IMR-90 (cell line): Measurements from ENCODE around the gene TMEM213. TPM values are rescaled to one million over a fixed set of nuclear protein-coding genes. Genes with fewer than 3 reads are reported as not detected.

Experiments used
- ATAC-seq: fragments of 200-7000 bp; cut with Tn5 transposase; 2 replicates; pipeline ENCODE4 v1.9.1; 2020; ENCODE audit warnings: low read depth, mild to moderate bottlenecking, moderate library complexity
- BruUV-seq: library from RNA; stranded (reverse); fragments of 400-500 nt; replicated peaks from 2 replicates; lab custom pipeline; 2021; lab: Mats Ljungman, UMichigan
- CTCF ChIA-PET: fragments of 300-600 bp; formaldehyde crosslinking; extraction: SDS; loops from one replicate; lab custom pipeline; 2021; ENCODE audit warnings: antibody characterized with exemption; lab: Yijun Ruan, JAX
- POLR2A ChIA-PET: fragments of 300-600 bp; sonication (Branson Sonifier 250); formaldehyde crosslinking; loops from one replicate; lab custom pipeline; 2022; ENCODE audit warnings: antibody characterized with exemption; ENCODE audit not compliant: unreplicated experiment; lab: Charles Lee
- DNase-seq: peaks from one replicate; pipeline ENCODE4 v3.0.0; 2013
- H2AFZ ChIP-seq: replicated peaks from 2 replicates; pipeline ENCODE3; 2013; ENCODE audit warnings: low read length, mild to moderate bottlenecking; ENCODE audit not compliant: poor library complexity
- H2AK5ac ChIP-seq: 2 replicates; pipeline ENCODE4 v1.6.1; 2013; ENCODE audit warnings: low read depth, low read length, inconsistent platforms
- H2AK9ac ChIP-seq: replicated peaks from 2 replicates; pipeline ENCODE3; 2013; ENCODE audit warnings: mild to moderate bottlenecking, low read depth, low read length, moderate library complexity; ENCODE audit not compliant: poor library complexity
- H2BK120ac ChIP-seq: 2 replicates; pipeline ENCODE4 v1.6.1; 2013; ENCODE audit warnings: low read depth, low read length, inconsistent platforms
- H2BK15ac ChIP-seq: 3 replicates; pipeline ENCODE4 v1.6.1; 2013; ENCODE audit warnings: low read depth, low read length, inconsistent platforms
- H2BK20ac ChIP-seq: 2 replicates; pipeline ENCODE4 v1.6.1; 2013; ENCODE audit warnings: low read depth, mild to moderate bottlenecking, inconsistent platforms, low read length, moderate library complexity
- H2BK5ac ChIP-seq: 2 replicates; pipeline ENCODE4 v1.6.1; 2013; ENCODE audit warnings: mild to moderate bottlenecking, low read depth, low read length, inconsistent platforms; ENCODE audit not compliant: poor library complexity, severe bottlenecking
- H3K14ac ChIP-seq: replicated peaks from 2 replicates; pipeline ENCODE4 v1.6.1; 2013; ENCODE audit warnings: low read depth, low read length, inconsistent platforms
- H3K18ac ChIP-seq: 2 replicates; pipeline ENCODE4 v1.6.1; 2013; ENCODE audit warnings: low read depth, low read length, control low read depth
- H3K23ac ChIP-seq: 2 replicates; pipeline ENCODE4 v1.6.1; 2013; ENCODE audit warnings: low read depth, low read length, inconsistent platforms
- H3K27ac ChIP-seq: 2 replicates; pipeline ENCODE4 v1.5.1; 2013; ENCODE audit warnings: mild to moderate bottlenecking, control low read depth, low read length; ENCODE audit not compliant: insufficient read depth
- H3K27me3 ChIP-seq: 2 replicates; pipeline ENCODE4 v1.6.1; 2013; ENCODE audit warnings: low read length; ENCODE audit not compliant: control insufficient read depth, insufficient read depth
- H3K36me3 ChIP-seq: 2 replicates; pipeline ENCODE4 v1.6.1; 2013; ENCODE audit warnings: low read length, mixed read lengths; ENCODE audit not compliant: control insufficient read depth, insufficient read depth
- H3K4ac ChIP-seq: 2 replicates; pipeline ENCODE4 v1.6.1; 2013; ENCODE audit warnings: low read depth, low read length, inconsistent platforms
- H3K4me1 ChIP-seq: 2 replicates; pipeline ENCODE4 v1.6.1; 2013; ENCODE audit warnings: low read length, mixed read lengths; ENCODE audit not compliant: control insufficient read depth, insufficient read depth
- H3K4me2 ChIP-seq: 2 replicates; pipeline ENCODE4 v1.6.1; 2013; ENCODE audit warnings: low read depth, mild to moderate bottlenecking, control low read depth, low read length, moderate library complexity
- H3K4me3 ChIP-seq: 2 replicates; pipeline ENCODE4 v1.5.1; 2013; ENCODE audit warnings: low read depth, mild to moderate bottlenecking, control low read depth, low read length, moderate library complexity; ENCODE audit not compliant: insufficient read depth
- H3K56ac ChIP-seq: 2 replicates; pipeline ENCODE4 v1.6.1; 2013; ENCODE audit warnings: low read length, inconsistent platforms; ENCODE audit not compliant: insufficient read depth; ENCODE audit errors: extremely low read depth
- H3K79me1 ChIP-seq, 2 experiments: 2 replicates each; pipeline ENCODE4 v1.6.1; 2013; ENCODE audit warnings: low read length in 2 of 2, inconsistent platforms in 1 of 2, low read depth in 1 of 2
- H3K9ac ChIP-seq: 2 replicates; pipeline ENCODE4 v1.6.1; 2013; ENCODE audit warnings: low read depth, low read length, control low read depth
- H3K9me1 ChIP-seq: 2 replicates; pipeline ENCODE4 v1.6.1; 2013; ENCODE audit warnings: low read length, inconsistent platforms; ENCODE audit not compliant: insufficient read depth
- H3K9me3 ChIP-seq: 2 replicates; pipeline ENCODE4 v1.6.1; 2013; ENCODE audit warnings: low read length; ENCODE audit not compliant: control insufficient read depth, insufficient read depth
- H4K20me1 ChIP-seq: 2 replicates; pipeline ENCODE4 v1.6.1; 2013; ENCODE audit warnings: low read length, inconsistent platforms; ENCODE audit not compliant: insufficient read depth
- H4K5ac ChIP-seq: 2 replicates; pipeline ENCODE4 v1.6.1; 2013; ENCODE audit warnings: mild to moderate bottlenecking, low read depth, low read length, control low read depth
- H4K8ac ChIP-seq, 2 experiments: 2 replicates each; pipeline ENCODE4 v1.6.1; 2013; ENCODE audit warnings: low read depth in 2 of 2, low read length in 2 of 2, control low read depth in 1 of 2, inconsistent platforms in 1 of 2
- H4K91ac ChIP-seq: 2 replicates; pipeline ENCODE4 v1.6.1; 2013; ENCODE audit warnings: low read depth, low read length, inconsistent platforms; ENCODE audit not compliant: insufficient read depth
- CEBPB ChIP-seq: IDR thresholded peaks from 2 replicates; pipeline ENCODE4 v1.6.1; 2012; ENCODE audit warnings: low read depth, low read length, improper control_type of control experiment
- CHD1 ChIP-seq: IDR thresholded peaks from 2 replicates; pipeline ENCODE4 v1.6.1; 2012; ENCODE audit warnings: low read depth, low read length, improper control_type of control experiment
- FOS ChIP-seq: fragments of 150-350 bp; IDR thresholded peaks from 2 replicates; pipeline ENCODE4 v1.6.1; 2016; ENCODE audit warnings: low read depth, low read length
- MAFK ChIP-seq: IDR thresholded peaks from 2 replicates; pipeline ENCODE4 v1.6.1; 2012; ENCODE audit warnings: low read depth, low read length, improper control_type of control experiment
- MAZ ChIP-seq: IDR thresholded peaks from 2 replicates; pipeline ENCODE4 v1.6.1; 2012; ENCODE audit warnings: low read depth, mild to moderate bottlenecking, low read length, improper control_type of control experiment, moderate library complexity, borderline replicate concordance
- MXI1 ChIP-seq: IDR thresholded peaks from 2 replicates; pipeline ENCODE4 v1.6.1; 2012; ENCODE audit warnings: low read depth, mild to moderate bottlenecking, low read length, moderate library complexity, borderline replicate concordance
- NFE2L2 ChIP-seq: fragments of 150-350 bp; IDR thresholded peaks from 2 replicates; pipeline ENCODE4 v1.6.1; 2016; ENCODE audit warnings: low read depth, mild to moderate bottlenecking, low read length
- POLR2A ChIP-seq: IDR thresholded peaks from 2 replicates; pipeline ENCODE4 v1.6.1; 2012; ENCODE audit warnings: mild to moderate bottlenecking, low read depth, low read length
- RAD21 ChIP-seq: IDR thresholded peaks from 2 replicates; pipeline ENCODE4 v1.6.1; 2012; ENCODE audit warnings: low read length, improper control_type of control experiment
- RCOR1 ChIP-seq: IDR thresholded peaks from 2 replicates; pipeline ENCODE4 v1.6.1; 2012; ENCODE audit warnings: mild to moderate bottlenecking, low read length, improper control_type of control experiment; ENCODE audit not compliant: insufficient replicate concordance
- SMC3 ChIP-seq: fragments of 150-350 bp; IDR thresholded peaks from 2 replicates; pipeline ENCODE4 v1.6.1; 2016; ENCODE audit warnings: low read depth, mild to moderate bottlenecking, antibody characterized with exemption, low read length, moderate library complexity
- WGBS, 2 experiments: methylation state at CpG; one replicate each; pipeline versions ENCODE4 v1.1.5 to v1.1.7; 2013; ENCODE audit warnings: missing lambda C conversion rate in 2 of 2; ENCODE audit not compliant: insufficient read length in 1 of 2; ENCODE audit errors: extremely low coverage in 2 of 2; 5-methylcytosine and 5-hydroxymethylcytosine counted together
- dilution Hi-C: fragments of 300-500 bp; cut with HindIII; formaldehyde crosslinking; loops from one replicate; pipeline ENCODE4 v1.14.3; 2018; ENCODE audit warnings: low sequenced_read_pairs; ENCODE audit not compliant: unreplicated experiment
- in situ Hi-C: fragments of 300-500 bp; cut with MboI; formaldehyde crosslinking; loops from 3 replicates; pipeline ENCODE4 v1.14.3; 2019; ENCODE audit warnings: low sequenced_read_pairs, inconsistent platforms, mixed read lengths
- intact Hi-C: fragments of 100-400 bp; cut with micrococcal nuclease; formaldehyde crosslinking; loops from 2 replicates; pipeline ENCODE4 v1.10.0; 2022
- polyA plus RNA-seq, 3 experiments: library from polyadenylated mRNA; depleted of rRNA; stranded (reverse); fragments of >200 nt; gene quantifications; 2 replicates each; pipeline ENCODE4 v1.2.3, GENCODE V29; 2012; ENCODE audit warnings: low replicate concordance in 1 of 3
- total RNA-seq: library from RNA; depleted of rRNA; stranded (reverse); fragments of >200 nt; gene quantifications from 2 replicates; pipeline ENCODE4 v1.2.3, GENCODE V29; 2012
- TF ChIP-seq, protein P1 (sequence below): conservative IDR thresholded peaks from 2 replicates; pipeline ENCODE4 v1.5.1; 2012; ENCODE audit warnings: mild to moderate bottlenecking, low read depth, low read length, improper control_type of control experiment

The TMEM213 gene
- total and polyA plus RNA-seq, 2 of the 4 experiments (the other 2 are of a cell fraction) = not detected

DNA sequence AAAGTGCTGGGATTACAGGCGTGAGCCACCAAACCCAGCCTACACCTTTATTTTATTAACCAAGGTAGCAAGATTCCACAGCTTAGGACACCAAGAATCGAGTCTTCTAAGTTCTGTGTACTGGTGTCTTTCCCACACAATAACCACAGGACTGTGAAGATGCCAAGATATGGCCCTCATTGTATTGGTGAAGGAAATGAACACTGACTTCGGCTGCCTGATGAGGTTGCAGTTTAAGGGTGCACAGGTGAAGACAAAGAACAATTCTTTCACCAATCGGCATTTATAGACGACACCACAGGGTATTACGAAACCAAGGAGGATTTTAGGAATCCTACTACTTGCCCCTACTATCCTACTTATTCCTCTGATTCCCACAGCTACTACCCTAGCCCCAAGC lies 49.1 kb upstream of the TMEM213 start:
- Histone ChIP-seq H3K4me2 (no peak overlapping the region), H4K91ac (no peak overlapping the region), H2BK15ac (no peak overlapping the region), H4K8ac (no peak overlapping the region), H3K9ac (no peak overlapping the region), H3K4me1 (no peaks in the 10 kb centered on the region), H3K27ac (no peak overlapping the region), H2AK5ac (no peak overlapping the region), H2BK120ac (no peak overlapping the region), H3K23ac (no peak overlapping the region), H3K79me1 (no peaks in the 10 kb centered on the region), H3K4me3 (no peak overlapping the region), H2BK5ac (no peak overlapping the region), H3K56ac (no peak overlapping the region), H3K18ac (no peak overlapping the region), H3K4ac (no peak overlapping the region), H4K20me1 (no peaks in the 10 kb centered on the region), H3K36me3 (no peaks in the 10 kb centered on the region), H3K9me3 (no peaks in the 10 kb centered on the region), H2AFZ (no peak overlapping the region), H2BK20ac (no peak overlapping the region), H3K27me3 (peaks cover 7% of the 10 kb centered on the region), H3K9me1 (no peaks in the 10 kb centered on the region), H4K5ac (no peak overlapping the region), H3K14ac (no peak overlapping the region), H2AK9ac (no peak overlapping the region)
- ChIA-PET CTCF (interaction anchor here (1.1 kb wide), 1 partner anchor 10 kb away, joined by 3 read pairs; no protein-coding TSS in a partner anchor), POLR2A (no interaction called here)
- intact Hi-C loops (no loop called here), dilution Hi-C loops (no loop called here), in situ Hi-C loops (loop anchor here (25.0 kb wide), 1 partner anchor 1136 kb away; no protein-coding TSS in a partner anchor)
- TF ChIP-seq MAFK (no peak), RCOR1 (no peak), POLR2A (no peak), FOS (no peak), CEBPB (no peak), SMC3 (no peak), RAD21 (no peak), NFE2L2 (no peak), MAZ (no peak), MXI1 (no peak), CHD1 (no peak)
- TF ChIP-seq, protein P1, sequence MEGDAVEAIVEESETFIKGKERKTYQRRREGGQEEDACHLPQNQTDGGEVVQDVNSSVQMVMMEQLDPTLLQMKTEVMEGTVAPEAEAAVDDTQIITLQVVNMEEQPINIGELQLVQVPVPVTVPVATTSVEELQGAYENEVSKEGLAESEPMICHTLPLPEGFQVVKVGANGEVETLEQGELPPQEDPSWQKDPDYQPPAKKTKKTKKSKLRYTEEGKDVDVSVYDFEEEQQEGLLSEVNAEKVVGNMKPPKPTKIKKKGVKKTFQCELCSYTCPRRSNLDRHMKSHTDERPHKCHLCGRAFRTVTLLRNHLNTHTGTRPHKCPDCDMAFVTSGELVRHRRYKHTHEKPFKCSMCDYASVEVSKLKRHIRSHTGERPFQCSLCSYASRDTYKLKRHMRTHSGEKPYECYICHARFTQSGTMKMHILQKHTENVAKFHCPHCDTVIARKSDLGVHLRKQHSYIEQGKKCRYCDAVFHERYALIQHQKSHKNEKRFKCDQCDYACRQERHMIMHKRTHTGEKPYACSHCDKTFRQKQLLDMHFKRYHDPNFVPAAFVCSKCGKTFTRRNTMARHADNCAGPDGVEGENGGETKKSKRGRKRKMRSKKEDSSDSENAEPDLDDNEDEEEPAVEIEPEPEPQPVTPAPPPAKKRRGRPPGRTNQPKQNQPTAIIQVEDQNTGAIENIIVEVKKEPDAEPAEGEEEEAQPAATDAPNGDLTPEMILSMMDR = no peak
- no CpG with 5 or more reads among the region's 6 CpGs for WGBS, 2 experiments
- DNase-seq (no peak), ATAC-seq (no peak)
- BruUV-seq = no TSS peak
